Kidney epithelial cell (primary cell): ENCODE results near the gene TIA1. TPM values are rescaled to one million over a fixed set of nuclear protein-coding genes. Genes with fewer than 3 reads are reported as not detected.
"Not testable (repeated sequence)": the region's sequence is repeated elsewhere in the genome, so short reads cannot be mapped to it uniquely, and the experiment has no call there.

Source experiments
- DNase-seq: peaks from one replicate; pipeline ENCODE4 v3.0.0-alpha.2; 2010; ENCODE audit warnings: low read depth
- H3K27me3 ChIP-seq: 2 replicates; pipeline ENCODE4 v1.6.0; 2011; ENCODE audit warnings: low read length; ENCODE audit not compliant: control insufficient read depth, insufficient read depth
- H3K36me3 ChIP-seq: 2 replicates; pipeline ENCODE4 v1.5.1; 2011; ENCODE audit warnings: low read length; ENCODE audit not compliant: control insufficient read depth, insufficient read depth
- H3K4me3 ChIP-seq: 2 replicates; pipeline ENCODE4 v1.5.1; 2011; ENCODE audit warnings: low read depth, mild to moderate bottlenecking, control low read depth, low read length
- CTCF ChIP-seq: IDR thresholded peaks from 2 replicates; pipeline ENCODE4 v1.5.1; 2011; ENCODE audit warnings: mild to moderate bottlenecking, moderate library complexity, low read length, control low read depth, inconsistent platforms; ENCODE audit not compliant: insufficient read depth, poor library complexity, severe bottlenecking
- total RNA-seq: library from RNA; depleted of rRNA; stranded (reverse); fragments of >200 nt; gene quantifications from 2 replicates; pipeline ENCODE4 v1.2.3, GENCODE V29; 2015

Gene TIA1
- total RNA-seq, result 64.6 and 65.7 TPM in 2 replicates

- DNase-seq, result peak; percentile 93
- no peaks in the 10 kb centered on the region for H3K27me3 ChIP-seq
- peak within 1 kb of the TSS; percentile 95 for H3K4me3 ChIP-seq
- no peaks in the 10 kb centered on the region for H3K36me3 ChIP-seq
- TF ChIP-seq CTCF, result no peak
Observed at GRCh38 chr2:70248181-70248847, at the start of gene TIA1. Gene TIA1, minus strand, starts transcription at chr2:70248628. Its CDS starts 198 bp downstream, at chr2:70248430.

- not testable (repeated sequence) for H3K4me3 ChIP-seq, DNase-seq, H3K27me3 ChIP-seq, H3K36me3 ChIP-seq
Observed at GRCh38 chr2:70297828-70298227, 49.4 kb upstream of the TIA1 start.

- no peaks in the 10 kb centered on the region for H3K27me3 ChIP-seq
- DNase-seq, result no peak
- no peak for TF ChIP-seq CTCF
- peaks cover 2% of the 10 kb centered on the region for H3K36me3 ChIP-seq
- H3K4me3 ChIP-seq, result no peak overlapping the region
Observed at GRCh38 chr2:70283500-70284191, 35.2 kb upstream of the TIA1 start.

- TF ChIP-seq CTCF, result no peak
Observed at GRCh38 chr2:70282439-70282838, 34.0 kb upstream of the TIA1 start.

GRCh38 chr2:70280242-70280798 lies 31.9 kb upstream of the TIA1 start:
- no peak overlapping the region for H3K4me3 ChIP-seq
- no peaks in the 10 kb centered on the region for H3K36me3 ChIP-seq
- no peaks in the 10 kb centered on the region for H3K27me3 ChIP-seq
- DNase-seq, result no peak
- no peak for TF ChIP-seq CTCF

More at GRCh38 chr2:70282439-70282838, 34.0 kb upstream of the TIA1 start:
- Histone ChIP-seq H3K4me3 (no peak overlapping the region), H3K36me3 (peaks cover 2% of the 10 kb centered on the region), H3K27me3 (no peaks in the 10 kb centered on the region)
- no peak for DNase-seq

GRCh38 chr2:70270323-70270722 lies 21.9 kb upstream of the TIA1 start:
- Histone ChIP-seq H3K27me3 (no peaks in the 10 kb centered on the region), H3K36me3 (no peaks in the 10 kb centered on the region), H3K4me3 (no peak overlapping the region)
- TF ChIP-seq CTCF, result no peak
- no peak for DNase-seq

- DNase-seq, H3K36me3 ChIP-seq, H3K27me3 ChIP-seq, H3K4me3 ChIP-seq: not testable (repeated sequence)
Observed at GRCh38 chr2:70269422-70270302, 21.2 kb upstream of the TIA1 start.

GRCh38 chr2:70266925-70267324 lies 18.5 kb upstream of the TIA1 start:
- not testable (repeated sequence) for H3K36me3 ChIP-seq, H3K27me3 ChIP-seq, H3K4me3 ChIP-seq, DNase-seq
